Effector memory CD8-positive, alpha-beta T cell (primary cell): ENCODE results near the gene LAP3.
"Not testable (repeated sequence)": the region's sequence is repeated elsewhere in the genome, so short reads cannot be mapped to it uniquely, and the experiment has no call there.

ENCODE experiments used
- ATAC-seq: fragments of 150-1000 bp; cut with Tn5 transposase; replicated peaks from 2 replicates; pipeline ENCODE4 v1.10.0; 2021; ENCODE audit warnings: mild to moderate bottlenecking, moderate library complexity
- DNase-seq, 3 experiments: peaks; one replicate each; pipeline ENCODE4 v3.0.0; 2021
- H3K27ac Mint-ChIP-seq, 2 donors: one replicate each; pipeline ENCODE4 v1.8.0; 2022; ENCODE audit warnings: mild to moderate bottlenecking in 2 of 2, mixed read lengths in 2 of 2, moderate library complexity in 2 of 2
- H3K27me3 Mint-ChIP-seq, 2 donors: one replicate each; pipeline ENCODE4 v1.8.0; 2022; ENCODE audit warnings: mixed read lengths in 2 of 2
- H3K36me3 Mint-ChIP-seq: one replicate; pipeline ENCODE4 v1.8.0; 2022; ENCODE audit warnings: mild to moderate bottlenecking, moderate library complexity, mixed read lengths; ENCODE audit not compliant: insufficient read depth
- H3K4me1 Mint-ChIP-seq, 2 donors: one replicate each; pipeline ENCODE4 v1.8.0; 2022; ENCODE audit warnings: low read depth in 2 of 2, mixed read lengths in 2 of 2
- H3K4me3 Mint-ChIP-seq, 2 donors: one replicate each; pipeline ENCODE4 v1.8.0; 2022; ENCODE audit warnings: mild to moderate bottlenecking in 2 of 2, mixed read lengths in 2 of 2, moderate library complexity in 2 of 2
- H3K9me3 Mint-ChIP-seq, 2 donors: one replicate each; pipeline ENCODE4 v1.8.0; 2022; ENCODE audit warnings: mixed read lengths in 2 of 2

Gene LAP3

DNA sequence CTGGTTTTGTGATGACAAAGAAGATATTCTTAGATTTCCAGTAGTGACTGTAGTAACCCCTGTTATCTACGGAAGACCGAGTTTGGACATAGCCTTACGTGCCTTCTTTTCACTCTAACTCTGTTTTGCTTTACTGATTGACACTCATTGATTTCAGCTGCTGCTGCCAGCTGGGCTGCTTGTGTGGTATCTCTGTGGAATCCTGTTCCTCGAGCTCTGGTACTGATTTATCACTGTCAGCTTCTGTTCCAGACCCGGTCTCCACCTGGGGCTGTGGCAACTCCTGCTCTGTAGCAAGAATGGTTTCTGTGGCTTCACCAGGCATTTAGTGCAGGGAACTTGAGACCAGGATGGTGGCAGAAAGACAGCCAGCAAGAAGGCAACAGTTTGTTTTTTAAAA lies 24.6 kb upstream of the LAP3 start:
- no peak overlapping the region for H3K4me3 Mint-ChIP-seq
- H3K36me3 Mint-ChIP-seq: no peaks in the 10 kb centered on the region
- no peak overlapping the region for H3K27ac Mint-ChIP-seq
- DNase-seq (no peak), ATAC-seq (no peak)
- no peaks in the 10 kb centered on the region for H3K9me3 Mint-ChIP-seq
- H3K27me3 Mint-ChIP-seq: peaks cover 21 to 25% of the 10 kb centered on the region in 2 donors
- peaks cover 3 to 10% of the 10 kb centered on the region in 2 donors for H3K4me1 Mint-ChIP-seq

DNA sequence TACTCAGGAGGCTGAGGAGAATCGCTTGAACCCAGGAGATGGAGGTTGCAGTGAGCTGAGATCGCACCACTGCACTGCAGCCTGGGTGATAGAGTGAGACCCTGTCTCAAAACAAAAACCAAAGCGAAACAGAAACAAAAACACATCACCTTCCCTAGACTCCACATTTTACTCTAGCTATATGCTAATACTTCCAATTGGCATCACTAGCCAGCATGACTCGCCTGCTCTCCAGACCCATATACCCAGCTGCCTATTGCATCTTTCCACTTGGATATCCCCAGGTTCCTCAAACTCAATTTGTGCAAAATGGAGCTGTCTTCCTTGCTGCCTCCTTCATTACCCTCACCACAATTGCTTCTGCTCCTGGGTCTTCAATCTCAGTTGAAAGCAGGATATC lies 22.4 kb upstream of the LAP3 start:
- H3K9me3 Mint-ChIP-seq: no peaks in the 10 kb centered on the region
- no peaks in the 10 kb centered on the region for H3K36me3 Mint-ChIP-seq

GRCh38 chr4:17556498-17556897 lies 20.5 kb upstream of the LAP3 start:
- H3K36me3 Mint-ChIP-seq: no peaks in the 10 kb centered on the region
- DNase-seq: no peak
- H3K4me1 Mint-ChIP-seq: peaks cover 0 to 4% of the 10 kb centered on the region in 2 donors
- peaks cover 21 to 25% of the 10 kb centered on the region in 2 donors for H3K27me3 Mint-ChIP-seq
- H3K27ac Mint-ChIP-seq: no peak overlapping the region
- ATAC-seq: no peak
- H3K9me3 Mint-ChIP-seq: no peaks in the 10 kb centered on the region
- H3K4me3 Mint-ChIP-seq: no peak overlapping the region

More for the DNA sequence above, 22.4 kb upstream of the LAP3 start:
- peaks cover 0 to 4% of the 10 kb centered on the region in 2 donors for H3K4me1 Mint-ChIP-seq
- peaks cover 21 to 25% of the 10 kb centered on the region in 2 donors for H3K27me3 Mint-ChIP-seq
- no peak for ATAC-seq
- H3K27ac Mint-ChIP-seq: no peak overlapping the region
- no peak overlapping the region for H3K4me3 Mint-ChIP-seq
- no peak for DNase-seq

DNA sequence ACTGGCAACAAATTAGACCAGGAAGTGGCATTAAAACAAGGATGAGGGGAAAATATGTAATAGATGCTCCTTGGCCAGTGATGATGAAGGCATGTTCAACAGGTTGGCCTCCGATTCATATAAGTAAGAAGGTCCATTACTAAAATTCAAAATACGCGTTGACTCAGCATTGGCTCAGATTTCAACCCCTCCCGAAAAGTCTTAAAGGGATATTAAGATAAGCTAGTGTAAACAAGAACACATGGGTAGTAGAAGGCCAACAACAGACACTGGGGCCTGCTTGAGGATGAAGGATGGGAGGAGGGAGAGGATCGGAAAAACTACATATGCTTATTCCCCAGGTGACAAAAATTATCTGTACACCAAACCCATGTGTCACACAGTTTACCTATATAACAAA lies 19.1 kb upstream of the LAP3 start:
- H3K36me3 Mint-ChIP-seq: no peaks in the 10 kb centered on the region
- ATAC-seq (no peak), DNase-seq (no peak)
- no peak overlapping the region for H3K27ac Mint-ChIP-seq
- H3K9me3 Mint-ChIP-seq: no peaks in the 10 kb centered on the region
- peaks cover 0 to 4% of the 10 kb centered on the region in 2 donors for H3K4me1 Mint-ChIP-seq
- H3K4me3 Mint-ChIP-seq: no peak overlapping the region
- H3K27me3 Mint-ChIP-seq: peaks cover 21 to 25% of the 10 kb centered on the region in 2 donors

- Mint-ChIP-seq H3K9me3 (no peaks in the 10 kb centered on the region), H3K27me3 (peaks cover 21 to 25% of the 10 kb centered on the region in 2 donors), H3K36me3 (no peaks in the 10 kb centered on the region), H3K4me3 (no peak overlapping the region), H3K27ac (no peak overlapping the region), H3K4me1 (peaks cover 0 to 4% of the 10 kb centered on the region in 2 donors)
- ATAC-seq: no peak
- no peak for DNase-seq
Observed at GRCh38 chr4:17558941-17559708, 17.9 kb upstream of the LAP3 start.

DNA sequence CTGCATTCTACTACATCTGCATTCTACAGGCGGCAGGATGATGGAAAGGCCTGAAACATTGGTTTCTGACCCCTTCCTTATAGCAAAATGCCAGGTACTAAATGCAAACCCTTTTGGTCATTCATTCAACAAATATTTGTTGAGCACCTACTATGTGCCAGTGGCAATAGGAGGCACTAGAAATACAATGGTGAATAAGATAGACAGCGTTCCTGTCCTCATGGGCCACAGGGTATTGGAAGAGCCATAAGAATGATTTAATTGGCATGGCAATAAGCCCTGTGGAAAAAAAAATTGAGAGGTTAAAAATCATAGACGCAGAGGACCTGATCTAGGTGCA lies 17.3 kb upstream of the LAP3 start:
- H3K27me3 Mint-ChIP-seq: peaks cover 19 to 20% of the 10 kb centered on the region in 2 donors

GRCh38 chr4:17560065-17560673 lies 16.8 kb upstream of the LAP3 start:
- Mint-ChIP-seq H3K27me3 (peaks cover 14 to 19% of the 10 kb centered on the region in 2 donors), H3K27ac (no peak overlapping the region), H3K36me3 (no peaks in the 10 kb centered on the region), H3K4me1 (no peaks in the 10 kb centered on the region), H3K4me3 (no peak overlapping the region), H3K9me3 (no peaks in the 10 kb centered on the region)
- DNase-seq (no peak), ATAC-seq (no peak)

More for the DNA sequence above, 17.3 kb upstream of the LAP3 start:
- no peaks in the 10 kb centered on the region for H3K36me3 Mint-ChIP-seq
- no peak overlapping the region for H3K4me3 Mint-ChIP-seq
- H3K27ac Mint-ChIP-seq: no peak overlapping the region
- ATAC-seq (no peak), DNase-seq (no peak)
- H3K4me1 Mint-ChIP-seq: peaks cover 0 to 3% of the 10 kb centered on the region in 2 donors
- no peaks in the 10 kb centered on the region for H3K9me3 Mint-ChIP-seq

GRCh38 chr4:17561195-17561909 lies 15.6 kb upstream of the LAP3 start:
- H3K27me3 Mint-ChIP-seq: peaks cover 4 to 12% of the 10 kb centered on the region in 2 donors
- no peaks in the 10 kb centered on the region for H3K4me1 Mint-ChIP-seq
- H3K36me3 Mint-ChIP-seq: no peaks in the 10 kb centered on the region
- H3K9me3 Mint-ChIP-seq: no peaks in the 10 kb centered on the region
- H3K4me3 Mint-ChIP-seq: no peak overlapping the region
- ATAC-seq: no peak
- no peak for DNase-seq
- H3K27ac Mint-ChIP-seq: no peak overlapping the region

DNA sequence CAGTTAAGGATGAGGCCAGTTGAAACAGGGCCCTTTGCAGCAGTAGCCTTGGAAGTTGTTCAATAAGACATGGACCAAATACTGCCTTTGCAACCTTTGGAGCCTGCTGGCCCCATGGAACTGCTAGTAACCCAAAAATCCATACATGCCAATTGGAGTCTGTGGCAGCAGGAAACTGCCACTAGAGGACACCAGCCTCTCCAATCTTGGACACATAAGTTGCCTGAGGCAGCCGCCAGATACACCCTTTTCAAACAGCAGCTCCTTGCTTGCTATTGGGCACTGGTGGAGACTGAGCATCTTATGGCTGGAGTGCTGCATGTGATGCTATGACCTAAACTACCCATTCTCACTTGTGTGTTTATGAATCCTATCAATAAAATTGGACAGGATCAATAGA lies 14.8 kb upstream of the LAP3 start:
- ATAC-seq: no peak
- Mint-ChIP-seq H3K9me3 (no peaks in the 10 kb centered on the region), H3K27me3 (peaks cover 5 to 16% of the 10 kb centered on the region in 2 donors), H3K27ac (no peak overlapping the region), H3K36me3 (no peaks in the 10 kb centered on the region), H3K4me1 (no peaks in the 10 kb centered on the region), H3K4me3 (no peak overlapping the region)
- DNase-seq: no peak

DNA sequence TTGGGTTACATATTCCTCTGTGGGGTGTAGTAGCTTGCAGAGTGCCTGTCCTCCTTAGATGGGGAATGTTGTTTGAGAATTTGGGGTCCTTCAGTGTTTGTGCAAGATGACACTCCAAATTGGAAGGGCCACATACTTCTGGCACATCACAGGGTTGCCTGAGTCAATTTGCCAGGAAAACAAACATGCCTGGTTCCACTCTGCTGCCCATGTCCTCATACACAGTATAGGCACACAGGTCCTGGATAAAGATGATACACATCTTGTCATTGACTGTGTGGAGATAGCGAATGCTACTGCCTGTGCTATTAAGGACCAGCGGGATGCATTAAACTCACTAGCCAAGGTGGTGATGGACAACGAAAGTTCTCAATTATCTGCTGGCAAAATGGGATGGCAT lies 11.2 kb upstream of the LAP3 start:
- H3K4me1 Mint-ChIP-seq: no peaks in the 10 kb centered on the region
- H3K36me3 Mint-ChIP-seq: no peaks in the 10 kb centered on the region

GRCh38 chr4:17567271-17567670 lies 9.7 kb upstream of the LAP3 start:
- Mint-ChIP-seq H3K4me3 (no peak overlapping the region), H3K27me3 (peaks cover 11 to 24% of the 10 kb centered on the region in 2 donors), H3K36me3 (no peaks in the 10 kb centered on the region), H3K9me3 (no peaks in the 10 kb centered on the region), H3K4me1 (no peaks in the 10 kb centered on the region), H3K27ac (no peak overlapping the region)
- ATAC-seq (no peak), DNase-seq (no peak)

More for the DNA sequence above, 11.2 kb upstream of the LAP3 start:
- H3K4me3 Mint-ChIP-seq: no peak overlapping the region
- H3K27ac Mint-ChIP-seq: no peak overlapping the region
- H3K9me3 Mint-ChIP-seq: no peaks in the 10 kb centered on the region
- ATAC-seq: no peak
- DNase-seq: no peak
- H3K27me3 Mint-ChIP-seq: peaks cover 11 to 24% of the 10 kb centered on the region in 2 donors

GRCh38 chr4:17574206-17574605 lies 2.8 kb upstream of the LAP3 start:
- no peak for ATAC-seq
- Mint-ChIP-seq H3K36me3 (peaks cover 32% of the 10 kb centered on the region), H3K9me3 (no peaks in the 10 kb centered on the region), H3K4me1 (peaks cover 19 to 22% of the 10 kb centered on the region in 2 donors), H3K27me3 (peaks cover 0 to 1% of the 10 kb centered on the region in 2 donors), H3K27ac (no peak overlapping the region), H3K4me3 (no peak overlapping the region)
- DNase-seq: no peak

DNA sequence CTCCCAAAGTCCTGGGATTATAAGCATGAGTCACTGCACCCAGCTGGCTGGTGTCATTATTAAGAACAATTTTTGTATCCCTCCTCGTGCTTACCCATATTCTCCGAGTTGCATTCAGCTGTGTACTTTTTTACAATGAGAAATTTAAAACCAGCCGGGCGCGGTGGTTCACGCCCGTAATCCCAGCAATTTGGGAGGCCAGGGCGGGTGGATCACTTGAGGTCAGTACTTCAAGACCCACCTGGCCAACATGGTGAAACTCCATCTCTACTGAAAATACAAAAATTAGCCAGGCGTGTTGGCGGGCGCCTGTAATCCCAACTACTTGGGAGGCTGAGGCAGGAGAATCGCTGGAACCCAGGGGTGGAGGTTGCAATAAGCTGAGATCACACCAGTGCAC lies 1.8 kb upstream of the LAP3 start:
- peak overlapping the region in 1 of 2 donors; percentile 10 for H3K4me3 Mint-ChIP-seq
- ATAC-seq, DNase-seq, H3K27me3 Mint-ChIP-seq, H3K9me3 Mint-ChIP-seq, H3K27ac Mint-ChIP-seq: not testable (repeated sequence)
- H3K4me1 Mint-ChIP-seq: peaks cover 19 to 22% of the 10 kb centered on the region in 2 donors
- H3K36me3 Mint-ChIP-seq: peaks cover 37% of the 10 kb centered on the region
